ENCODE measurements around the gene TRIO.

The TRIO gene

DNA sequence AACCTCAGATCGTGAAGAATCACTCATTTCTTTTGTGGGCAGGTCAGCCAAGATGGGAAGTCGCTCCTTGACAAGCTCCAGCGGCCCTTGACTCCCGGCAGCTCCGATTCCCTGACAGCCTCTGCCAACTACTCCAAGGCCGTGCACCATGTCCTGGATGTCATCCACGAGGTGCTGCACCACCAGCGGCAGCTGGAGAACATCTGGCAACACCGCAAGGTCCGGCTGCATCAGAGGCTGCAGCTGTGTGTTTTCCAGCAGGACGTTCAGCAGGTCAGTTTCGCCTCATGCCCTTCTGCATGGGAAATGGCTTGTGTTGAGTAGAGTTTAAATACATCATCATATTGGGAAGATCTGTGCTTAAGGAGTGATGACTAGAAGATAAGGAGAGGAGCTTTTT lies 173.3 kb downstream of the TRIO start:
- no peak for DNase-seq (ENCODE audit: low read depth in 1 of 2, low spot score in 1 of 2)

DNA sequence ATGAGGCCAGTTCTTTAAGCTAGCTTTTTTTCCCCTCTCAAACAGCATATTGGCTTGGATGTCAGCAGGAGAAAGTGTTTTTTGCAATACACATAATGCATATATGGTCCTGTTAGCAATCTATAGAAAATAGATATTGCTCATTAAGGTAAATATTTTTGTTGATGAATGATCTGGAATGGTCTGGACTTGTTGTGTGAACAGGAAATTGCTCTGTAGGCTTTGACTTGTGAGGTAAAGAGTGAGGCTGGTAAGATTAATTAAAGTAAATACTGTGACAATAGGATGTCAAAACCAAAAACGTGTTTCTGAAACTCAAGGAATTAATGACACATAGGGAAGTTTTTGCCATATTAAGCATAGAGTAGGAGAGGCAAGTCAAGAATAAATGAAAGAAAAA lies 176.0 kb downstream of the TRIO start:
- DNase-seq (ENCODE audit: low read depth in 1 of 2, low spot score in 1 of 2) = no peak

- DNase-seq (ENCODE audit: low read depth in 1 of 2, low spot score in 1 of 2) = no peak
These were observed 178.8 kb downstream of the TRIO start for GRCh38 chr5:14321936-14322335.

DNA sequence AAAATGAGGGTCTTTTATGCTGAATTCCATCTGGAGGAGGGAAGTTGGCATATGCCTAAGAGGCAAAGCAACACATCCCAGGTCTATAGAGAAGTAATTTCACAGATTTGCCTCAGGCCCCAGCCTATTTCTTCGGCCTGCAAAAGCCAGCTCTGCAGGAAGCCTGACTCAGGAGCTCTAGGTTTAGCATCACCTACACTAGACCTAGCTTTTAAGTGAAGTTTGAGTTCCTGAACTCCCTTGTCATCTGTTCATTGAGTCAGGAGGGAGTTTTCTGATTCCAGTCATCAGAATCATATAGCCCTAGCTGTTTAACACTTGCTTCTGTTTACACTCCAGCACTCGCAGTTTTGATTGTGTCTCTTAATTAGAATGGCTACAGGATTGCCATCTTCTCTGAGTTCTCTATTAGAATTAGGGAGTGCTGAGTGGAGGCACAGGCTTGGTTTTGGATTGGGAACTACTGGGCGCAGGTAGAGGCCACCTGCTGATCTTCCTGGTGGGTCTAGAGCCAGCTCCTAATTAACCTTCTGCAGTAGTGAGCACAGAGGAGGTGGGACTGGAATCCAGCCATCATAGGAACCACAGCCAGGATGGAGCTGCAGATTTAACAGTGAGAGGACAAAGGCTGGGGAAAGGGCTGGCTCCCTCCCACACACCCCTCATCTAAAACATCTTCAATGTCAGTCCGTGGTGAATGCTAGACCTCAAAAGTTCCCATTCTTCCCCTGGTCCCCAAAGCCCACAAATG lies 179.5 kb downstream of the TRIO start:
- DNase-seq (ENCODE audit: low read depth in 1 of 2, low spot score in 1 of 2) = no peak

GRCh38 chr5:14323466-14323865 lies 180.3 kb downstream of the TRIO start:
- no peak for DNase-seq (ENCODE audit: low read depth in 1 of 2, low spot score in 1 of 2)

- DNase-seq (ENCODE audit: low read depth in 1 of 2, low spot score in 1 of 2) = no peak
These were observed 182.2 kb downstream of the TRIO start for GRCh38 chr5:14325369-14325768.

GRCh38 chr5:14326035-14326903 lies 183.1 kb downstream of the TRIO start:
- DNase-seq (ENCODE audit: low read depth in 1 of 2, low spot score in 1 of 2) = no peak

GRCh38 chr5:14327624-14328023 lies 184.5 kb downstream of the TRIO start:
- no peak for DNase-seq (ENCODE audit: low read depth in 1 of 2, low spot score in 1 of 2)

DNA sequence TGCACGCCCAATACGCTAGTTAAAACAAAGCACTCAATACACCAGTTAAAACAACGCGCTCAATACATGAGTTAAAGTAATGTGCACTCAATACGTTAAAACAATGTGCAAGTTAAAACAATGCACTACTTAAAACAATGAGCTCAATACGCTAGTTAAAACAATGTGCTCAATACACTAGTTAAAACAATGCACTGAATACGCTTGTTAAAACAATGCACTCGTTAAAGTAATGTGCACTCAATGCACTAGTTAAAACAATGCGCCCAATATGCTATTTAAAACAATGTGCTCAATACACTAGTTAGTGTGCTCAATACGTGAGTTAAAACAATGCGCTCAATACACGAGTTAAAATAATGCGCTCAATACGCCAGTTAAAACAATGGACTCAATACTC lies 185.0 kb downstream of the TRIO start:
- DNase-seq (ENCODE audit: low read depth in 1 of 2, low spot score in 1 of 2) = no peak

- no peak for DNase-seq (ENCODE audit: low read depth in 1 of 2, low spot score in 1 of 2)
These were observed 187.1 kb downstream of the TRIO start for GRCh38 chr5:14330291-14330690.

DNA sequence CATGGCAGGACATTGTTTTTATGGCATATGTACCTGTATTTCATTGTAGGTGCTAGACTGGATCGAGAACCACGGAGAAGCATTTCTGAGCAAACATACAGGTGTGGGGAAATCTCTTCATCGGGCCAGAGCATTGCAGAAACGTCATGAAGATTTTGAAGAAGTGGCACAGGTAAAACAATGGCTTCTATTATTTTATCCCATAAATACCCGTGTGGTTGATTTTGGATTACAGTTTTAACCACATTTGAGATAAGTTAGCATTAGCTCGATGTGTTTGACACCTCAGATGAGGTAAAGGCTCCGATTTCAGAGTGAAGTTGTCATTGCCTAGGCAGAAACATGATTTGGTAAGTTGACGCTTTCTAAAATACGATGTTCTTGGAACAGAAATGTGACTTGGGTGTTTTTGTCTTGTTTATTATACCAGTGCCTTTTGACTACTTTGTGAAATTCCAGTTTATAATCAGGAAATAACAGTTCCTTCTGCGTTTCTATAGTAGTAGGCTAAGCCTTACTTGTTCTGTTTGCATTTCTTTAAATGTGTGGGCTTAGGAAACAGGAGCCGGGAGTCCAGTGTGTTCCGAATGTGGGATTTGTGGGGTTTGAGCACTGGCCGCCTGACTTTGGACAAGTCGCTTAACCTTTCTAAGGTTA lies 187.7 kb downstream of the TRIO start:
- no peak for DNase-seq (ENCODE audit: low read depth in 1 of 2, low spot score in 1 of 2)

DNA sequence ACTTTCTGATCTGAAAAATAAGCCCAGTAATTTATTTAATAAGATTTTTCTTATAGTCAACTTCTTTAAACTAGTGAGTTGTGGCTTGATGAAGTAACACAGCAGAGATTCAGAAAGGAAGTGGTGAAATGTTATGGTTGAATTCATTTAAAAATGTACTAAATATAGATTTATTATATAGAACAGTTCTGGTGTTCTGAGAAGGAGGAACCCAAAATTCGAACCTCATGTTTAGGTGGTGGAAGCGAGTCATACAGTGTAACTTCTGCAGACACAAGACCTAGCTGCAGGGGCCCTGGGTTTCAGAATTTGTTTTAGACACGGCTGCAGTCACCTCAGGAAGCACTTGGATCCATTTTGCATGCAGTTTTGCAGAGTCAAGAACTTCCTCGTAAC lies 188.2 kb downstream of the TRIO start:
- DNase-seq (ENCODE audit: low read depth in 1 of 2, low spot score in 1 of 2) = no peak

DNA sequence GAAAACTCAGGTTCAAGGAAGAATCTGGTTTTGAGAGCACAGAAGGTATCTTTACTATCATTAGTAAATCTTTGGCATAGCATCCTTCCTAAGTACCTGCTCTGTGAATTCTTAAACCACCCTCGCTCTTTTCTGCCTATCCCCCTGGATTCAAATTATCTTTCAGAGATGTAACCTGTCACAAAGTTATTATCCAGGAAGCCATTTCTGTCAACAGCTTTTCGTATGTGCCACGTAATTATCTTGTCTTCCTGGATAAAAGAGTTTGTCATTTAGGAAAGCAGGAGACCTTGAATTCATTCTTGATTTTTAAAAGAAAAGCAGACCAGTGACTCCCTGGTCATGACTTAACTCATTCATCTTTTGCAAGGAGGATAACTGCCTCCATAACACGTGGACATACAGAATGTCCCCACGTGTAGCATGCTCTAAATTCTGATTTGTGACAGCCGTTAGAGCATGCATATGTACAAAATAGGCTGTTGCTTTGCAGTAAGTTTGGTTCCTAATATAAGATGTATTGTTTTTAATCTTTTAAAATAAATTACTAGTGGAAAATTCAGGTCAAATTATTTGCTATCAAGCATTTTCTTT lies 189.0 kb downstream of the TRIO start:
- DNase-seq (ENCODE audit: low read depth in 1 of 2, low spot score in 1 of 2) = no peak

- no peak for DNase-seq (ENCODE audit: low read depth in 1 of 2, low spot score in 1 of 2)
These were observed 189.6 kb downstream of the TRIO start for GRCh38 chr5:14332746-14333145.

GRCh38 chr5:14337593-14337992 lies 194.5 kb downstream of the TRIO start:
- no peak for DNase-seq (ENCODE audit: low read depth in 1 of 2, low spot score in 1 of 2)

DNA sequence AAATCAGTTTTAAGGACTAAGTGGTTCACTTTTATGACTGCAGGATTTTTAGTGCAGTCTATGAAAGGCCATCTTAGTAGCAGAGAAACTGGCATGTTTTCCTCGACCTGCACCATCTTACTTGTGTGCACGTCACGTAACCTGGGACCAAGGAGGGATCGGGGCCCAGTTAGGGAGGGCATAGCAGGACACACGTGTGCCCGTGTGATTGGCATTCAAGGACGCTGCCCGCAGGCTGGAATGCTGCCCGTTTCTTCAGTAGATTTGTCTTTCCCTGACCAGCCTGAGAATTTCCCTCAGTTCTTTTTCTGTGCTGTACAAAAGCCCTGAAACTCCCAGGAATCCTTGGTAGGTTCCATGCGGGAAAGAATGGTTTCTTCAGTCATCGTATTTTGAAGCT lies 196.3 kb downstream of the TRIO start:
- no peak for DNase-seq (ENCODE audit: low read depth in 1 of 2, low spot score in 1 of 2)

DNA sequence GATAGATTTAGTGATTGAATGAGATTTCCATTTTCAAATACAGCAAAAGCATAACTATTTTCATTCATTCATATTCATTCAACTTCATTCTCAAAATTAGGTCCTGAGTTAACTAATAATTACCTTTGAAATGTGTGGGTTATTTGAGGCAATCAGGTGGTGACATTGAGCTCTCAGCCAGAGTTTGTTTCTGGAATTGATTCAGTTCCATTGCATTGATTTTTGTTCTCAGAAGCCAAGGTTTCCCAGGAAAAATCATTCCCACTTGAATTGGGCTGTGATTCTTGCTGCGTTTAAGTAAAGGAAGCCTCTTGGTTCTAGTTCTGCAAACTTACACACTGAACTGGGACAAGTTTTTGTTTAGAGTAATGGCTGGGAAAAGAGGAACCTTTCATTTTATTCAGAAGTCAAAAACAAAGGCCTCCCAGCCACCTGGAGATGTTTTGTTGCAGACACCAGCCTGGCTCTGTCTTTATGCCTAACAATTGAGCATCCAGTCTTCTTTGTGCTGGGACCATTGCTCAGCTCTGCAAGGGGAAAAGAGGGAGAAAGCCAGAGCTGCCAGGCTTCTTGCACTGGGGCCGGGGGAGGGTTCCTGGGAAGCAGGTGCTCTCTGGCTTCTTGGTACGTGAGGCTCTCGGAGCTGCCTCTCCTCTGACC lies 198.6 kb downstream of the TRIO start:
- no peak for DNase-seq (ENCODE audit: low read depth in 1 of 2, low spot score in 1 of 2)

DNA sequence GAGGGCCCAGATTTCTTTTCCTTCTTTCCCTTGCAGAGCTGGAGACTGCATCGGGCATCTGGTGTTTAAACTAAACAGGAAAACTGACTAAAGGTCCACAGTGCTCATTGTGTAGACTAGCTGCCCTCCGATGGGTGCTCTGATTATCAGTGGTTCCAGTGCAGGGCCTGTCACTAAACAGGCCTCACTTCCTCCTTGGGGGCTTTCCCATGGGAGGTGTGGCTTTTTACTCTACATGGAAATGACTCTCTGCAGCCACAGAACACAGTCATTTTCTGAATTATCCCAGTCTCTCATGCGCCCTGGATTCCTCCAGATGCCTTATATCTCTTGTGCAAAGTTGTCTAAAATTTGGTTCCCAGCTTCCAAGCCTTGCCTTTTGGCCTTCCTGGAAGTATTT lies 199.2 kb downstream of the TRIO start:
- DNase-seq (ENCODE audit: low read depth in 1 of 2, low spot score in 1 of 2) = no peak

DNA sequence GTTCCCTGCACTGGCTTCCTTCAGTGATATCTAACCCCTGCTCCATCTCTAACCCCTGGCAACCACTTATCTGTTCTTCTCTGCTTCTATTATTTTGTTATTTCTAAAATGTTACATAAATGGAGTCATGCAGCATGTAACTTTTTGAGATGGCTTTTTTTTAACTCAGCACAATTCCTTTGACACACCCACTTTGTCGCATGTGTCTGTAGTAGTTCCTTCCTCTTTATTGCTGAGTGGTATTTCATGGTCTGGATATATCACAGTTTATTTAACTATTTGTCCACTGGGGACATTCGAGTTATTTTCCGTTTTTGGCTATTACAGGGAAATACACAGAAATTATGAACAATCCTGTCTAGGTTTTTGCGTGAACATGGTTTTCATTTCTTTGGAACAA lies 200.2 kb downstream of the TRIO start:
- no peak for DNase-seq (ENCODE audit: low read depth in 1 of 2, low spot score in 1 of 2)

GRCh38 chr5:14347522-14347921 lies 204.4 kb downstream of the TRIO start:
- no peak for DNase-seq (ENCODE audit: low read depth in 1 of 2, low spot score in 1 of 2)

GRCh38 chr5:14348142-14348541 lies 205.0 kb downstream of the TRIO start:
- DNase-seq (ENCODE audit: low read depth in 1 of 2, low spot score in 1 of 2) = no peak
